ENCODE data around the gene SPECC1.

DNA sequence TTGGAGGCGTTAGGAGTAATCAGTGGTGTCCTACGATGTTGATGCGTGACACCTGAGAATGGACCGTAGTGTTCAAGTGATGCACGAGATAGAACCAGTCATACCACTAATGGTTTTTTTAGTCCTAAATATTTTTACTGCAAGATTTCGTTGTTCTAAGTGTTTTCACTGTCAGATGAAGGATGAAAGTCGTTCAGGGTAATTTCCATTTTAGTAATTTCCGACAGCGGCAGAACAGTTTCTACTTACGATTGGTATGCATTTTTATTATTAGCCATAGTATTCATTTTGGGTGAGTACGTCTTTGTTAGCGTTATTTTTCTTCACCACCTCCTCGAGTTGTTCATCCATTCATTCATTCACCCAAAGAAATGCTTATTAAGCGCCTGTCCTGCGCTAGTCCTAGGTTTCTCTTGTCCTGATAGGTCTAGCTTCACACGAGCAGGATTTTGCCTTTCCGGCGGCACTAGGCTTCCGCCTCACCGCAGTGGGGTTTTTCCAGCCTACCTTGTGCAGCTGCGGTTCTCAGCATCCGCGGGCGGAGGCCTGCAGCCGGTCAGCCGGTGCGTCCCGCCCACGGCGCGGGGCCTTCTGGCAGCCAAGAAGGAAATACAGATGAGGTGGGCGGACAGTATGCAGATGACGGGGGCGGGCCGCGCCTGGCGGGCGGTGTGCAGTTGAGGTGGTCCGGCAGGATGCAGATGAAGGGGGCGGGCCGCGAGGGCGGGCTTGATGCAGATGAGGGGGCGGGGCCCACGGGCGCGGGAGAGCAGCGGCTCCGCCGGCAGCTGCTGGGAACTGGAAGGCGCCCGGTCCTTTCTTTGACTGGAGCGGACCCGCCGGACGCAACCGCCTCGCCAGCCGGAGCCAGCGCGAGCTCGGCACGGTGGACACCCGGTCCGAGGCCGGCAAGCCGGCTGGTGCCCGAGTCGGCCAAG, 146.4 kb downstream of the SPECC1 start:
- TF ChIP-seq, protein P1, sequence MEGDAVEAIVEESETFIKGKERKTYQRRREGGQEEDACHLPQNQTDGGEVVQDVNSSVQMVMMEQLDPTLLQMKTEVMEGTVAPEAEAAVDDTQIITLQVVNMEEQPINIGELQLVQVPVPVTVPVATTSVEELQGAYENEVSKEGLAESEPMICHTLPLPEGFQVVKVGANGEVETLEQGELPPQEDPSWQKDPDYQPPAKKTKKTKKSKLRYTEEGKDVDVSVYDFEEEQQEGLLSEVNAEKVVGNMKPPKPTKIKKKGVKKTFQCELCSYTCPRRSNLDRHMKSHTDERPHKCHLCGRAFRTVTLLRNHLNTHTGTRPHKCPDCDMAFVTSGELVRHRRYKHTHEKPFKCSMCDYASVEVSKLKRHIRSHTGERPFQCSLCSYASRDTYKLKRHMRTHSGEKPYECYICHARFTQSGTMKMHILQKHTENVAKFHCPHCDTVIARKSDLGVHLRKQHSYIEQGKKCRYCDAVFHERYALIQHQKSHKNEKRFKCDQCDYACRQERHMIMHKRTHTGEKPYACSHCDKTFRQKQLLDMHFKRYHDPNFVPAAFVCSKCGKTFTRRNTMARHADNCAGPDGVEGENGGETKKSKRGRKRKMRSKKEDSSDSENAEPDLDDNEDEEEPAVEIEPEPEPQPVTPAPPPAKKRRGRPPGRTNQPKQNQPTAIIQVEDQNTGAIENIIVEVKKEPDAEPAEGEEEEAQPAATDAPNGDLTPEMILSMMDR (IDR thresholded peaks at IDR 0.05) = no peak
- peak in 3 of 4 donors; percentile 20 to 70 (median 39) for TF ChIP-seq POLR2AphosphoS5 (IDR thresholded peaks at IDR 0.05)

Measured in sigmoid colon (tissue), 4 donors.